ENCODE data around the gene NCS1.

Gene NCS1

DNA sequence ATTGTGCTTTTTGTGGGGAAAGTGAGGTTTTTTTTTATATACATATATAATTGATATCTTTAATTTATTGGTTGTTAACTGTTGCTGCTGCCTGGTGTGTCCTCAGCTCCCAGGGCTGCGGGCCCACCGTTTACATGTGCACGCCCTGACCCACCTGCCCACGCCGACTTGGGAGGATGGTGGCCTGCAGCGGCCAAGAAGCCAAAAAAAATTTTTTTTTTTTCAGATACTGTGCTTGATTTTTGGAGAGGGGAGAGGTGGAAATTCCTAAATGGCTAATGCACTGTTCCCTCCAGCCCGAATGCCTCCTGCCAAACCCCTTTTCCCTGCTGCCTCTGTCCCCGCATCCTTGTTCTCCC lies 61.4 kb downstream of the NCS1 start:
- TF ChIP-seq TAF1 (IDR thresholded peaks at IDR 0.05; ENCODE audit: borderline replicate concordance, insufficient read depth, low read length) (no peak), POLR2AphosphoS5 (IDR thresholded peaks at IDR 0.05; ENCODE audit: low read depth, low read length) (no peak), FOXP2 (optimal IDR thresholded peaks at IDR 0.05; ENCODE audit: borderline replicate concordance, extremely low read depth, extremely low read length, insufficient read depth) (no peak), SIN3A (IDR thresholded peaks at IDR 0.05; ENCODE audit: borderline replicate concordance, insufficient read depth, low read length) (no peak)
- TF ChIP-seq, protein P1, sequence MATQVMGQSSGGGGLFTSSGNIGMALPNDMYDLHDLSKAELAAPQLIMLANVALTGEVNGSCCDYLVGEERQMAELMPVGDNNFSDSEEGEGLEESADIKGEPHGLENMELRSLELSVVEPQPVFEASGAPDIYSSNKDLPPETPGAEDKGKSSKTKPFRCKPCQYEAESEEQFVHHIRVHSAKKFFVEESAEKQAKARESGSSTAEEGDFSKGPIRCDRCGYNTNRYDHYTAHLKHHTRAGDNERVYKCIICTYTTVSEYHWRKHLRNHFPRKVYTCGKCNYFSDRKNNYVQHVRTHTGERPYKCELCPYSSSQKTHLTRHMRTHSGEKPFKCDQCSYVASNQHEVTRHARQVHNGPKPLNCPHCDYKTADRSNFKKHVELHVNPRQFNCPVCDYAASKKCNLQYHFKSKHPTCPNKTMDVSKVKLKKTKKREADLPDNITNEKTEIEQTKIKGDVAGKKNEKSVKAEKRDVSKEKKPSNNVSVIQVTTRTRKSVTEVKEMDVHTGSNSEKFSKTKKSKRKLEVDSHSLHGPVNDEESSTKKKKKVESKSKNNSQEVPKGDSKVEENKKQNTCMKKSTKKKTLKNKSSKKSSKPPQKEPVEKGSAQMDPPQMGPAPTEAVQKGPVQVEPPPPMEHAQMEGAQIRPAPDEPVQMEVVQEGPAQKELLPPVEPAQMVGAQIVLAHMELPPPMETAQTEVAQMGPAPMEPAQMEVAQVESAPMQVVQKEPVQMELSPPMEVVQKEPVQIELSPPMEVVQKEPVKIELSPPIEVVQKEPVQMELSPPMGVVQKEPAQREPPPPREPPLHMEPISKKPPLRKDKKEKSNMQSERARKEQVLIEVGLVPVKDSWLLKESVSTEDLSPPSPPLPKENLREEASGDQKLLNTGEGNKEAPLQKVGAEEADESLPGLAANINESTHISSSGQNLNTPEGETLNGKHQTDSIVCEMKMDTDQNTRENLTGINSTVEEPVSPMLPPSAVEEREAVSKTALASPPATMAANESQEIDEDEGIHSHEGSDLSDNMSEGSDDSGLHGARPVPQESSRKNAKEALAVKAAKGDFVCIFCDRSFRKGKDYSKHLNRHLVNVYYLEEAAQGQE (IDR thresholded peaks at IDR 0.05; ENCODE audit: insufficient read depth in 1 of 2, low read depth in 2 of 2, low read length in 2 of 2), result no peak

DNA sequence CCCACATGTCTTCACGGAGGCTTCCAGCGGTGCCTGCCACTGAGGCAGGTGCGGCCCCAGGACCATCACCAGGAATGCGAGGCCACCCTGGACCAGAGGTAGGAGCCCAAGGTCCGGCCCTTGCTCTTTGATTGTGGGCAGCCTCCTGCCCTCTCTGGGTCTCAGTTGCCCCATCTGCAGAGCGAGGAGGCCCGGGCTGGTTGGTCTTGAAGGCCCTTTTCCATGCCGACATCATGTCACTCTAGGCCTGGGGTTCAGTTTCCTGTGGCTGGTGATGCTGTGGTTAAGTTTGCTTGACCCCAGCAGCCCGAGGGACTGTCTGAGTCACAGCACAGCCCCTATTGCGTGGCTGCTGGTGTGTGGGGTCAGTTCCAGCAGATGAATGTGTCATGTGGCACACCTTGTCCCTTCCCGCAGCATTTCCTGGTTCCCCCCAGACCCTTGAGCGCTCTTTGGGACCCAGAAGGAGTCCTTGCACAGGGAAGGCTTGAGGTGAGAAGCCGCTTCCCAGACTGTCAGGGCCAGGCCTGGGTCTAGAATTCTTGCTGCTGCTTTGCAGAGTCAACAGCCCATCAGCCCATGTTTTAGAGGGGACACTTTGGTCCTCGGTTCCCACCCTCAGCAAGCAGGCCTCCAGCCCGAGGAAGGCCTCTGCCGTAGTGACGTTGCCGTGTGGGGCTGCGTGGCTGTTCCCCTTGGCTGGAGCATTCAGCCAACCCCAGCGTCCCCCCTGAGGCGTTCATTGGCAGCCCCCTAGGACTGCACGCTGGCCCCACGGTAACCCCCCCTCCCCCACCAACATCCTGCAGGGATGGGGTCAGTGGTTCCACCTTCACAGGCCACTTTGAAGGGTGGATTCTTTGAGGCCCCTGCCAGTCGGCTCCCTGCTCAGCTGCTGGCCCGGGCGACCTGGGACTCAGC lies 62.4 kb downstream of the NCS1 start:
- TF ChIP-seq, protein P1 (IDR thresholded peaks at IDR 0.05; ENCODE audit: insufficient read depth in 1 of 2, low read depth in 2 of 2, low read length in 2 of 2), result no peak
- TF ChIP-seq TAF1 (IDR thresholded peaks at IDR 0.05; ENCODE audit: borderline replicate concordance, insufficient read depth, low read length) (no peak), SIN3A (IDR thresholded peaks at IDR 0.05; ENCODE audit: borderline replicate concordance, insufficient read depth, low read length) (no peak), FOXP2 (optimal IDR thresholded peaks at IDR 0.05; ENCODE audit: borderline replicate concordance, extremely low read depth, extremely low read length, insufficient read depth) (no peak), POLR2AphosphoS5 (IDR thresholded peaks at IDR 0.05; ENCODE audit: low read depth, low read length) (no peak)

DNA sequence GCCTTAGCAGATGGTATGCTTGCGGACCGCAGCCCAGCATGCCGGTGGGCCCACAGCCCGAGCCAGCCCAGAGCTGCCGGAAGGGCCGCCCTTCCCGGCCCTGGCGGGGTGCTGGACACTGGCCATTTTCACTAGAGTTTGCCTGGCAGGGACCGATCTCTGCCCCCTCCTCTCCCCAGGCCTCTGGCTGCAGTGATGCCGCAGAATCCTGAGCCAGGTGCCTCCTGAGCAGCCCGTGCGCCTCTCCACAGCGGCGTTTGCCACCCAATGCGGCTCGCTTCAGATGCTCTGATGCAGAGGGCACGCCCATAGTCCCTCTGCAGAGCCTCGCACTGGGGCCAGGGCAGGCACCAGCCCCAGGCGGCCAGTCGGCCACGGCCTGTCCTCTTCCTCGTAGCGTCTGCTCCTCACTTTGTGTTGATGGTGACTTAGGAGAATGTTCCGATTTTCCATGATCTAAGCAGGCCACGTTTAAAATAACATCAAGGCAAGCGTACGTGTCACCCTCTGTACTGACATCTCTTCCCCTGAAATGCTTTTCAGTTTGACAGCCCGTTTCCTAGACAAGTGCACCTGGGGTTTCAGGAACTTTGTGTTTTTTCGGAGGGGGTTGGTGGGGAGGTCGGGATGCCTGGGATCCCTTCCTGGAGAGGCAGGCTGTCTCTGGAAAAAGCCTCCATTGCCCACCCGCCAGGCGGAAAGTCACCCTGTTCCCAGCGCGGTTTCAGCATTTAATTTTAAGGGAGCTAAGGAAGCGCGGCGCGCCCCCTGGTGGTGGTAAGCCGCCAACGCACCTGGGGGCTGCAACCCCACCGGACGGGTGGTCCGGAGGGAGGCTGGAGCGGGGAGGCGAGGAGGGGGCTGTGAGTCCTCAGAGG lies 63.6 kb downstream of the NCS1 start:
- TF ChIP-seq POLR2AphosphoS5 (IDR thresholded peaks at IDR 0.05; ENCODE audit: low read depth, low read length), result no peak

DNA sequence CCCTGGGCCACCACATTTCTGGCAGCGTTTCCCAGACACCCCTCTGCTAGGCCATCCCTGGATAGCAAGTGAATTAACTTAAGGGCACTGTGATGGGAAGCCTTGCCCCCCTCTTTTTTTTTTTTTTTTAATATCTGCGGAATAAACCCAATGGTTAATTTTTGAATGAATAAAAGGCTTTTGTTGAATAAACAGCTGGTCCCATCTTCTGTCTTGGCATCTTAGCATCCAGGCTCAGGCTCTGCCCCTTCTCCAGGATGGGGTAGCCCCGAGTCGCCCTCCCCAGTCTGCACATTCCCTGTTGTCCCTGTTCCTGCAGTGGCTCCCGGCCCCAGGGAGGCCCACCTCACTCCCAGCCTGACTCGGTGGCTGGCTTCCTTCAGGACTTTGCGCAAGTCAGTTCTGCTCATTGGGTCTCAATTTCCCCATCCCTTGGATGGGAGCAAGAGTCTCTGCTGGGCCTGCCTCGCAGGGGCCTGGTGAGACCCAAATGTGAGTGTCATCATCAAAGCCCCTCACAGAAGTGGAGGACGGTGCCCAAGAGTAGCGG lies 64.3 kb downstream of the NCS1 start:
- TF ChIP-seq FOXP2 (optimal IDR thresholded peaks at IDR 0.05; ENCODE audit: borderline replicate concordance, extremely low read depth, extremely low read length, insufficient read depth), result no peak
- no peak for TF ChIP-seq TAF1 (IDR thresholded peaks at IDR 0.05; ENCODE audit: borderline replicate concordance, insufficient read depth, low read length)
- TF ChIP-seq, protein P1 (IDR thresholded peaks at IDR 0.05; ENCODE audit: insufficient read depth in 1 of 2, low read depth in 2 of 2, low read length in 2 of 2), result no peak
- no peak for TF ChIP-seq POLR2AphosphoS5 (IDR thresholded peaks at IDR 0.05; ENCODE audit: low read depth, low read length)
- no peak for TF ChIP-seq SIN3A (IDR thresholded peaks at IDR 0.05; ENCODE audit: borderline replicate concordance, insufficient read depth, low read length)

DNA sequence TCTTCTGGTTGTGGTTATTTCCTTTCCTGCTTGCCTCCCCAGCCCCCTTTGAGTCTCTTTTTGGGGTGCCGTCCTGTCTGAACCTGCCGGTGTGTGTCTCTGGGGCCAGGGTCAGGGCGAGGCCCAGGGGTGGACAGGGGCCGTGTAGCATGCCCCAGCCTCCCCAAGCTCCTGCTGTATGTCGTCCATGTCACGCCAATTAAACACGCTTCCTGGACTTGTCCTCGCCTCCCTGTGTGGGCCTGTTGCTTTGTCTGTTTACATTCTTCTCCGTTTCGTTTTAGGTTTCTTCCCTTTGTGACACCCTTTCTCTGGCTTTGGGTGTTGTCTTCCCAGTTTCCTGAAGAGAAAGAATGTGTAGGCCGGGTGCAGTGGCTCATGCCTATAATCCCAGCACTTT lies 64.9 kb downstream of the NCS1 start:
- TF ChIP-seq, protein P1 (IDR thresholded peaks at IDR 0.05; ENCODE audit: insufficient read depth in 1 of 2, low read depth in 2 of 2, low read length in 2 of 2), result no peak
- TF ChIP-seq SIN3A (IDR thresholded peaks at IDR 0.05; ENCODE audit: borderline replicate concordance, insufficient read depth, low read length) (no peak), TAF1 (IDR thresholded peaks at IDR 0.05; ENCODE audit: borderline replicate concordance, insufficient read depth, low read length) (no peak), FOXP2 (optimal IDR thresholded peaks at IDR 0.05; ENCODE audit: borderline replicate concordance, extremely low read depth, extremely low read length, insufficient read depth) (no peak), POLR2AphosphoS5 (IDR thresholded peaks at IDR 0.05; ENCODE audit: low read depth, low read length) (no peak)
